A549 treated with GW870086 at 1 μM for 4 hours (cell line): ENCODE measurements around the gene KIAA0930. TPM values are rescaled to one million over a fixed set of nuclear protein-coding genes. Genes with fewer than 3 reads are reported as not detected.

Experiments
- total RNA-seq: library from RNA; stranded (reverse); fragments of 200-300 nt; extraction: Qiagen RNA extraction; gene quantifications from 5 replicates; pipeline ENCODE4 v1.2.3, GENCODE V29; 2022; ENCODE audit warnings: low read depth

Gene KIAA0930
- total RNA-seq, result 63.8 to 83.7 TPM (median 81.1 TPM) in 5 replicates

DNA sequence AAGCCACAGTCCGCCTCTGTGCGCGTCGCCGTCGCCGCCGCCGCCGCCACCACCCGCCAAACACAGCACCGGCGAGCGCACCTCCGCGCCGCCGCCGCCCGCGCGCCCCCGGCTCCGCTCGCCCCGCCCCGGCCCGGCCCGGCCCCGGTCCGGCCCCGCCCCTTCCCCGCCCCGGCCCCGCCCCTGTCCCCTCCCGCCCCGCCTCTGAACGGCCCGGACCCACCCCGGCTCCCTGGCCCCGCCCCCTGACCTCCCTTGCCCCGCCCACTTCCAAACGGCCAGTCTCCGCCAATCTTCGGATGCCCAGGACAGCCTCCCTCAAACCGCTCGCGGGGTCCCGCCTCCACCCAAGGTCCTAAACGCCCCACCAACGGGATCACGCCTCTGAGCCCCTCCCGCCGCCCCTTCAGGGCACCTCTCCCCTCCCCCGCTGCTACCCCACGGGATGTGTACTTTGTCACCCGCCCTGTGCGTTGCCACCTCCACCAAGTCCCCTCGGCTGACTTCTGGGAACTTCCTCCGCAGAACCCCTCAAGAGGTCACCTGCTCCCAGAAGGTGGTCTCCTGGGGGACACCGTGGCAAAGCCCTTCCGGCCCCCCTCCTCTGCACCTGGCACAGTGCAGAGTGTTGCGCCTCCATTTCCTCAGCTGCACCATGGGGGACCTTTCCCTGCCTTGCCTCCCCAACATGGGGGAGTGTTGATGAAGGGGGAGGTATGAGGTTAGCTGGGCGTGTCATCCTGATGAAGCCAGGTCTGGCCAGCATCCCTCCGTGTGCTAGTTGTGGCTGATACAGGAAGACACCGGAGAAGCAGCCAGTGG is at the start of gene KIAA0930:
Gene KIAA0930 (minus strand): TSS at position 85 of the 822 bp plus-strand sequence. CDS start 191 bp downstream, outside the sequence.

GRCh38 chr22:45284705-45285262 is 44.1 kb upstream of the KIAA0930 start, which contains the start of gene UPK3A:
UPK3A (plus strand) TSS chr22:45284949; CDS start chr22:45285014, 65 bp downstream.

DNA sequence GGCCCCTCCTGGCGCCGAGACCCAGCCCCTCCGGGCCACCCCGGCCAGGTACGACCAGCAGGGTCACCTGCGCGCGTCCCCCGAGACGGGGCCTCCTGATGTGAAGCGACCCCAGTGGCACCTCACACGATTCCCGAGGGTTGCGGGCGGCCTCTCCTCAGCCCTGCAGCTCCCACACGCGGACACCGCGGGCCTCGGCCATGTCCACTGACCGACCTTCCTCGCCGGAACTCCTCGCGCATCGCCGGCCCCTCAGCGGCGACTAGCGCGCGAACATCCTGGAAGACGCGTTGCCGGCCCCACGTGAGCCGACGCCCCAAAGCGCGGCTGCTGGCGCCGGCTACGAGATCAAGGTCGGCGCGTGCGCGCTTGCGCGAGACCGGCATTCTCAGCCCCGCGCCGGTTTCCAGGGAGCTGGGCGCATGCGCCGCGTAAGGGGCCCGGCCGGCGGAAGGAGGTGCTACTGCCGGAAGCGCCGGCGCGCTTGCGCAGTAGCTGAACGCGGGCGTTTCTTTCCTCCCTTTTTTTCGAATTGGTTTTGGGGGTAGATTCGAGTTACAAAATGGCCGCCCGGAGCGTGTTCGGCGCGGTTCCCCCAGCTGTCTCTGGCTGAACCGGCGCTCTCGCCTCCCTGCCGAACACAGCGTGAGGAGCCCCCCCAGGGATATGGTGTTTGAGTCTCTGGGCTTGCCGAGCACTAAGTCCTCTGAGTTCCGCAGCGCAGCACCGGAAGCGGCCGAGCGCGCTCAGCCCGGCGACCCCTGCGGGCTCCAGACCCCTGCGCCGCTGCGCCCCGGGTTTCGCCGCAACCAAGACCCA is 77.0 kb downstream of the KIAA0930 start, which contains the start of gene NUP50:
Gene NUP50 (plus strand): TSS at position 475 of the 819 bp plus-strand sequence. CDS start 4,253 bp downstream, outside the sequence.

Other genes starting within 250 kb of the KIAA0930 start
- gene PHF21B, start 230.9 kb downstream of the KIAA0930 start, total RNA-seq, result 0.53 to 1.2 TPM (median 0.66 TPM) in 5 replicates
- gene NUP50, start 77.0 kb downstream of the KIAA0930 start, total RNA-seq, result 23.6 to 32.9 TPM (median 29.7 TPM) in 5 replicates
- gene UPK3A, start 44.1 kb upstream of the KIAA0930 start, total RNA-seq, result not detected in 5 replicates
- 8.6 to 13.6 TPM (median 11.5 TPM) in 5 replicates for gene FAM118A, start 69.0 kb upstream of the KIAA0930 start, total RNA-seq
- 0.03 TPM in 2 of 5 replicates, not detected in the others for gene SMC1B, start 172.7 kb upstream of the KIAA0930 start, total RNA-seq
- gene RIBC2, start 172.8 kb upstream of the KIAA0930 start, total RNA-seq, result 1.4 to 2.3 TPM (median 1.7 TPM) in 5 replicates